Bronchial epithelial cell (primary cell): ENCODE data around the gene PCK2. TPM values are rescaled to one million over a fixed set of nuclear protein-coding genes. Genes with fewer than 3 reads are reported as not detected.

Source experiments
- DNase-seq: peaks from one replicate; pipeline ENCODE4 v3.0.0-alpha.2; 2010; ENCODE audit warnings: low read depth
- FAIRE-seq: peaks from 2 replicates; lab custom pipeline; 2011; peaks lifted over from hg19 to GRCh38; lab: Jason Lieb, UNC
- H3K27me3 ChIP-seq: 2 replicates; pipeline ENCODE4 v1.5.1; 2011; ENCODE audit warnings: low read length; ENCODE audit not compliant: control insufficient read depth, insufficient read depth
- H3K36me3 ChIP-seq: 2 replicates; pipeline ENCODE4 v1.5.1; 2011; ENCODE audit warnings: low read length; ENCODE audit not compliant: control insufficient read depth, insufficient read depth
- H3K4me3 ChIP-seq: 2 replicates; pipeline ENCODE4 v1.5.1; 2011; ENCODE audit warnings: mild to moderate bottlenecking, low read depth, low read length, control low read depth
- CTCF ChIP-seq: IDR thresholded peaks from 2 replicates; pipeline ENCODE4 v1.5.1; 2011; ENCODE audit warnings: mild to moderate bottlenecking, moderate library complexity, low read length, control low read depth, inconsistent platforms; ENCODE audit not compliant: insufficient read depth, severe bottlenecking
- total RNA-seq: library from RNA; depleted of rRNA; stranded (reverse); fragments of >200 nt; gene quantifications from 2 replicates; pipeline ENCODE4 v1.2.1, GENCODE V29; 2014

The PCK2 gene
- total RNA-seq, 1 donor from 2014 or later, result 84.8 TPM

GRCh38 chr14:24064091-24064795 lies 29.9 kb upstream of the PCK2 start:
- Histone ChIP-seq H3K4me3 (no peak overlapping the region), H3K36me3 (no peaks in the 10 kb centered on the region), H3K27me3 (peaks cover 1% of the 10 kb centered on the region)
- TF ChIP-seq CTCF, result no peak
- FAIRE-seq (no peak), DNase-seq (no peak)

GRCh38 chr14:24064856-24065255 lies 29.3 kb upstream of the PCK2 start:
- H3K36me3 ChIP-seq, result no peaks in the 10 kb centered on the region
- H3K4me3 ChIP-seq, result no peak overlapping the region
- FAIRE-seq (no peak), DNase-seq (no peak)
- no peak for TF ChIP-seq CTCF
- peaks cover 1% of the 10 kb centered on the region for H3K27me3 ChIP-seq

GRCh38 chr14:24065408-24065807 lies 28.7 kb upstream of the PCK2 start:
- H3K4me3 ChIP-seq, result no peak overlapping the region
- TF ChIP-seq CTCF, result no peak
- DNase-seq (no peak), FAIRE-seq (no peak)
- no peaks in the 10 kb centered on the region for H3K36me3 ChIP-seq
- H3K27me3 ChIP-seq, result peaks cover 3% of the 10 kb centered on the region

- no peak for TF ChIP-seq CTCF
- no peaks in the 10 kb centered on the region for H3K36me3 ChIP-seq
Observed at GRCh38 chr14:24066496-24067132, 27.5 kb upstream of the PCK2 start.

GRCh38 chr14:24067133-24068082 lies 26.7 kb upstream of the PCK2 start:
- DNase-seq, result no peak
- no peaks in the 10 kb centered on the region for H3K36me3 ChIP-seq
- FAIRE-seq, result no peak

More at GRCh38 chr14:24066496-24067132, 27.5 kb upstream of the PCK2 start:
- Histone ChIP-seq H3K27me3 (peaks cover 3% of the 10 kb centered on the region), H3K4me3 (no peak overlapping the region)
- DNase-seq (no peak), FAIRE-seq (no peak)

More at GRCh38 chr14:24067133-24068082, 26.7 kb upstream of the PCK2 start:
- Histone ChIP-seq H3K27me3 (peaks cover 6% of the 10 kb centered on the region), H3K4me3 (no peak overlapping the region)
- no peak for TF ChIP-seq CTCF
